Kidney (tissue), 14 donors: ENCODE data around the gene MAU2. TPM values are rescaled to one million over a fixed set of nuclear protein-coding genes. Genes with fewer than 3 reads are reported as not detected.
"Not testable (repeated sequence)": the region's sequence is repeated elsewhere in the genome, so short reads cannot be mapped to it uniquely, and the experiment has no call there.

Experiments used
- DNase-seq, 5 donors: peaks; one replicate each; pipeline ENCODE4 v3.0.0-alpha.2; 2013 to 2020
- FAIRE-seq: peaks from 2 replicates; lab custom pipeline; 2012; peaks lifted over from hg19 to GRCh38; lab: Jason Lieb, UNC
- H3K27ac ChIP-seq, 2 donors: one replicate each; pipeline ENCODE4 v1.7.0; 2013; ENCODE audit warnings: low read depth in 2 of 2, low read length in 2 of 2, inconsistent platforms in 1 of 2
- H3K27me3 ChIP-seq: one replicate; pipeline ENCODE4 v1.7.1; 2013; ENCODE audit warnings: low read length, inconsistent platforms; ENCODE audit not compliant: control insufficient read depth, insufficient read depth
- H3K36me3 ChIP-seq, 3 donors: one replicate each; pipeline versions ENCODE4 v1.7.0 to v1.7.1; 2013; ENCODE audit warnings: low read length in 3 of 3, control low read depth in 1 of 3, inconsistent platforms in 1 of 3; ENCODE audit not compliant: insufficient read depth in 3 of 3, control insufficient read depth in 2 of 3
- H3K4me1 ChIP-seq, 3 donors: one replicate each; pipeline versions ENCODE4 v1.7.0 to v1.7.1; 2013; ENCODE audit warnings: low read length in 3 of 3, inconsistent platforms in 1 of 3, low read depth in 1 of 3; ENCODE audit not compliant: control insufficient read depth in 2 of 3, insufficient read depth in 2 of 3
- H3K4me3 ChIP-seq, 3 donors: one replicate each; pipeline versions ENCODE4 v1.7.0 to v1.8.1; 2013; ENCODE audit warnings: low read length in 3 of 3, control low read depth in 1 of 3, inconsistent platforms in 1 of 3
- H3K9ac ChIP-seq, 3 donors: one replicate each; pipeline versions ENCODE4 v1.7.0 to v1.7.1; 2013; ENCODE audit warnings: low read length in 3 of 3, control low read depth in 1 of 3, inconsistent platforms in 1 of 3
- H3K9me3 ChIP-seq, 3 donors: one replicate each; pipeline versions ENCODE4 v1.7.0 to v1.7.1; 2013; ENCODE audit warnings: low read length in 3 of 3, control low read depth in 1 of 3, inconsistent platforms in 1 of 3; ENCODE audit not compliant: control insufficient read depth in 2 of 3, insufficient read depth in 1 of 3
- CTCF ChIP-seq: IDR thresholded peaks from 3 replicates; pipeline ENCODE4 v1.5.1; 2012; ENCODE audit warnings: mild to moderate bottlenecking, moderate library complexity, borderline replicate concordance; ENCODE audit not compliant: insufficient read depth; ENCODE audit errors: extremely low read depth
- intact Hi-C: fragments of 100-400 bp; cut with DNase I; formaldehyde crosslinking; loops from one replicate; pipeline ENCODE4 v1.11.1; 2022
- polyA plus RNA-seq: library from polyadenylated mRNA; stranded (reverse); fragments of 350-450 nt; fragmentation: Illumina TruSeq; extraction: RNeasy Lipid Tissue Mini Kit (QIAGEN cat#74804); gene quantifications from one replicate; pipeline ENCODE4 v1.2.3, GENCODE V29; 2014; ENCODE audit warnings: low read depth, low replicate concordance; ENCODE audit not compliant: insufficient read depth
- total RNA-seq: library from RNA; stranded (reverse); fragmentation: NEBNext Ultra II Directional; extraction: Animal tissue kit (Norgen Biotek cat#: 25700); gene quantifications from one replicate; pipeline ENCODE4 v1.2.1, GENCODE V29; 2021
- donor health status: control.
- donor health status: control.
- donor health status: control.
- donor health status: control.
- donor health status: control.
- donor health status: DM: yes; HTN: yes; CAD: no.
- donor health status: Normal renal cell carcinoma (clear cell type).

MAU2 gene
- total and polyA plus RNA-seq, 2 donors from 2014 or later = 12.3 to 69.8 TPM

DNA sequence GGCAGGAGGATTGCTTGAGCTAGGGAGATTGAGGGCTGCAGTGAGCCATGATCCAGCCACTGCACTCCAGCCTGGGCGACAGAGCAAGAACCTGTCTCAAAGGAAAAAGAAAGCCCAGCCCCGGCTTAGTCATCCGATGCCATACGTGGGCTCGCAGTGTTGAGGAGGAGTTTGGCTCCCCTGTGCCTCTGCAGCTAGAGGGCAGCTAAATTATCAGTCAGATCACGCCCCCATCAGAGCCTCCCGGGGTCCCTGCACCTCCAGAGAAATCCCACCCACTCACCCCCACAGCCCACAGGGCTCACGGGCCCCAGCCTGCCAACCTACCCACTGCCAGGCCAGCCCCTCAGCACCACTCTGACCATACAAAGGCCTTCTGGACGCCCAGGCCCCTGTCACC, 27.6 kb downstream of the MAU2 start:
- Histone ChIP-seq H3K27me3 (no peaks in the 10 kb centered on the region), H3K9me3 (no peaks in the 10 kb centered on the region), H3K4me3 (no peak overlapping the region), H3K27ac (no peak overlapping the region), H3K9ac (no peak overlapping the region), H3K4me1 (no peaks in the 10 kb centered on the region), H3K36me3 (peaks cover 3 to 65% (median 36%) of the 10 kb centered on the region in 3 donors)
- intact Hi-C loops = no loop called here
- DNase-seq (no peak), FAIRE-seq (no peak)
- TF ChIP-seq CTCF = no peak

DNA sequence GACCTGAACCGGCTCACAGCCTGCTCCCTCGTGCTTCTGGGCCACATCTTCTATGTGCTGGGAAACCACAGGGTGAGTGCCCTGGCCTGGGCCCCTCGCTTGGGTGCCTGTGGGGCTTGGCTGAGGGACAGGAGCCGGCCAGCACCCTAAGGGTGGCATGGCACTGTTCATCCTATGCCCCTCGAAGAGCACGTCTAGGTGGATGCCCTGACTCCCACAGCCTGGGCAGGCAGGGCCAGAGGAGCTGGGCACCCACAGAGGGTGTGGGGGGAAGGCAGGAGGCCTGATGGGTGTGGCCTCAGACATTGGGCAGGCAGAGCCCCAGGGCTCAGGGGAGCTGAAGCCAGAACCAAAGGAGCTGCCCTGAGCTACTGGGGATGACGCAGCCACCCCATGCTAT, 28.7 kb downstream of the MAU2 start:
- Histone ChIP-seq H3K4me1 (no peaks in the 10 kb centered on the region), H3K9me3 (no peaks in the 10 kb centered on the region), H3K27ac (no peak overlapping the region), H3K9ac (no peak overlapping the region), H3K4me3 (no peak overlapping the region), H3K36me3 (peaks cover 4 to 70% (median 38%) of the 10 kb centered on the region in 3 donors), H3K27me3 (no peaks in the 10 kb centered on the region)
- FAIRE-seq = no peak
- no peak for TF ChIP-seq CTCF
- DNase-seq = no peak
- intact Hi-C loops = no loop called here

GRCh38 chr19:19350756-19351155, 30.1 kb downstream of the MAU2 start:
- H3K36me3 ChIP-seq = peaks cover 2 to 69% (median 32%) of the 10 kb centered on the region in 3 donors
- DNase-seq, H3K27ac ChIP-seq, H3K9ac ChIP-seq, H3K9me3 ChIP-seq, H3K27me3 ChIP-seq, H3K4me3 ChIP-seq, FAIRE-seq, H3K4me1 ChIP-seq, intact Hi-C loops: not testable (repeated sequence)

- no peak for DNase-seq
- TF ChIP-seq CTCF = no peak
- Histone ChIP-seq H3K27ac (no peak overlapping the region), H3K9ac (no peak overlapping the region), H3K4me1 (no peaks in the 10 kb centered on the region), H3K9me3 (no peaks in the 10 kb centered on the region), H3K36me3 (peaks cover 2 to 62% (median 26%) of the 10 kb centered on the region in 3 donors), H3K4me3 (no peak overlapping the region), H3K27me3 (no peaks in the 10 kb centered on the region)
- intact Hi-C loops = no loop called here
- FAIRE-seq = no peak
Observed at GRCh38 chr19:19352823-19353222, 32.2 kb downstream of the MAU2 start.
